SJCRH30 (cell line): Measurements from ENCODE around the gene ZNF800. TPM values are rescaled to one million over a fixed set of nuclear protein-coding genes. Genes with fewer than 3 reads are reported as not detected.

Experiments
- DNase-seq, 2 experiments: peaks; one replicate each; pipeline ENCODE4 v3.0.0-alpha.2; 2015 to 2020
- H3K27ac ChIP-seq: fragments of 250-450 bp; sonication (Bioruptor Pico); 2 replicates; pipeline ENCODE4 v1.5.1; 2020; ENCODE audit warnings: mild to moderate bottlenecking, moderate library complexity
- H3K27me3 ChIP-seq: fragments of 250-450 bp; sonication (Bioruptor Pico); 2 replicates; pipeline ENCODE4 v1.5.1; 2020; ENCODE audit warnings: mild to moderate bottlenecking, moderate library complexity
- H3K36me3 ChIP-seq: fragments of 250-450 bp; sonication (Bioruptor Pico); 2 replicates; pipeline ENCODE4 v1.5.1; 2020; ENCODE audit warnings: mild to moderate bottlenecking, moderate library complexity
- H3K4me1 ChIP-seq: fragments of 250-450 bp; sonication (Bioruptor Pico); 2 replicates; pipeline ENCODE4 v1.5.1; 2020; ENCODE audit warnings: mild to moderate bottlenecking, moderate library complexity
- H3K4me3 ChIP-seq: fragments of 250-450 bp; sonication (Bioruptor Pico); 2 replicates; pipeline ENCODE4 v1.5.1; 2020; ENCODE audit warnings: mild to moderate bottlenecking, moderate library complexity
- H3K9me3 ChIP-seq: fragments of 250-450 bp; sonication (Bioruptor Pico); replicated peaks from 2 replicates; pipeline ENCODE4 v1.5.1; 2020; ENCODE audit warnings: mild to moderate bottlenecking, moderate library complexity
- total RNA-seq: library from RNA; depleted of rRNA; stranded (reverse); fragments of >200 nt; shearing (Covaris generic); gene quantifications from 2 replicates; pipeline ENCODE4 v1.2.3, GENCODE V29; 2014; rRNA removed

Gene ZNF800
- total RNA-seq, 1 experiment from 2014 or later: 30.1 TPM

GRCh38 chr7:127347567-127348246 lies 44.8 kb downstream of the ZNF800 start:
- no peaks in the 10 kb centered on the region for H3K4me1 ChIP-seq
- H3K9me3 ChIP-seq: no peaks in the 10 kb centered on the region; the same call in 1 of the 2 replicates
- H3K27me3 ChIP-seq: no peaks in the 10 kb centered on the region
- no peak overlapping the region for H3K27ac ChIP-seq
- no peak for DNase-seq
- 0 out of 2 replicates have a peak, but pooled peaks cover 2% of the 10 kb centered on the region for H3K36me3 ChIP-seq
- no peak overlapping the region for H3K4me3 ChIP-seq

- Histone ChIP-seq H3K36me3 (0 out of 2 replicates have a peak, but pooled peaks cover 2% of the 10 kb centered on the region), H3K27me3 (no peaks in the 10 kb centered on the region), H3K4me1 (no peaks in the 10 kb centered on the region), H3K9me3 (no peaks in the 10 kb centered on the region; the same call in 1 of the 2 replicates), H3K4me3 (no peak overlapping the region), H3K27ac (no peak overlapping the region)
- DNase-seq: no peak
Measured at GRCh38 chr7:127346575-127347256, 45.8 kb downstream of the ZNF800 start.

- Histone ChIP-seq H3K36me3 (0 out of 2 replicates have a peak, but pooled peaks cover 2% of the 10 kb centered on the region), H3K27ac (no peak overlapping the region), H3K27me3 (no peaks in the 10 kb centered on the region), H3K4me1 (no peaks in the 10 kb centered on the region), H3K4me3 (no peak overlapping the region), H3K9me3 (no peaks in the 10 kb centered on the region; the same call in 1 of the 2 replicates)
- DNase-seq: no peak
Measured at GRCh38 chr7:127342596-127342995, 49.9 kb downstream of the ZNF800 start.

GRCh38 chr7:127338122-127338521 lies 54.4 kb downstream of the ZNF800 start:
- no peaks in the 10 kb centered on the region for H3K27me3 ChIP-seq
- peaks cover 26% of the 10 kb centered on the region for H3K4me1 ChIP-seq
- 0 out of 2 replicates have a peak, but pooled peaks cover 2% of the 10 kb centered on the region for H3K36me3 ChIP-seq
- no peak for DNase-seq
- H3K9me3 ChIP-seq: no peaks in the 10 kb centered on the region; the same call in 1 of the 2 replicates
- H3K4me3 ChIP-seq: no peak overlapping the region
- H3K27ac ChIP-seq: no peak overlapping the region

GRCh38 chr7:127337581-127337980 lies 54.9 kb downstream of the ZNF800 start:
- Histone ChIP-seq H3K36me3 (no peaks in the 10 kb centered on the region), H3K27ac (peak overlapping the region; percentile 86; the same call in 1 of the 2 replicates), H3K9me3 (no peaks in the 10 kb centered on the region; the same call in 1 of the 2 replicates), H3K27me3 (no peaks in the 10 kb centered on the region), H3K4me1 (peaks cover 26% of the 10 kb centered on the region), H3K4me3 (no peak overlapping the region)
- no peak for DNase-seq

GRCh38 chr7:127336458-127336857 lies 56.0 kb downstream of the ZNF800 start:
- H3K4me3 ChIP-seq: no peak overlapping the region
- no peaks in the 10 kb centered on the region for H3K9me3 ChIP-seq
- peak; percentile 87 to 93 for DNase-seq
- H3K4me1 ChIP-seq: peaks cover 26% of the 10 kb centered on the region
- H3K27me3 ChIP-seq: no peaks in the 10 kb centered on the region
- H3K27ac ChIP-seq: peak overlapping the region; percentile 86
- no peaks in the 10 kb centered on the region for H3K36me3 ChIP-seq

- H3K36me3 ChIP-seq: no peaks in the 10 kb centered on the region
- no peaks in the 10 kb centered on the region for H3K9me3 ChIP-seq
- peaks cover 26% of the 10 kb centered on the region for H3K4me1 ChIP-seq
- H3K4me3 ChIP-seq: no peak overlapping the region
- no peaks in the 10 kb centered on the region for H3K27me3 ChIP-seq
- DNase-seq: no peak
- no peak overlapping the region for H3K27ac ChIP-seq
Measured at GRCh38 chr7:127332880-127333279, 59.6 kb downstream of the ZNF800 start.

- no peaks in the 10 kb centered on the region for H3K27me3 ChIP-seq
- no peak overlapping the region for H3K27ac ChIP-seq
- DNase-seq: no peak
- H3K9me3 ChIP-seq: no peaks in the 10 kb centered on the region
- H3K4me3 ChIP-seq: no peak overlapping the region
- peaks cover 6% of the 10 kb centered on the region for H3K4me1 ChIP-seq
- no peaks in the 10 kb centered on the region for H3K36me3 ChIP-seq
Measured at GRCh38 chr7:127330070-127330469, 62.4 kb downstream of the ZNF800 start.

GRCh38 chr7:127322832-127323493 lies 69.5 kb downstream of the ZNF800 start:
- Histone ChIP-seq H3K9me3 (no peaks in the 10 kb centered on the region), H3K27ac (no peak overlapping the region), H3K36me3 (no peaks in the 10 kb centered on the region), H3K4me3 (no peak overlapping the region), H3K4me1 (no peaks in the 10 kb centered on the region), H3K27me3 (0 out of 2 replicates have a peak, but pooled peaks cover 7% of the 10 kb centered on the region)
- no peak for DNase-seq

GRCh38 chr7:127322351-127322750 lies 70.2 kb downstream of the ZNF800 start:
- 0 out of 2 replicates have a peak, but pooled peaks cover 7% of the 10 kb centered on the region for H3K27me3 ChIP-seq
- no peak overlapping the region for H3K27ac ChIP-seq
- H3K9me3 ChIP-seq: no peaks in the 10 kb centered on the region
- H3K36me3 ChIP-seq: no peaks in the 10 kb centered on the region
- no peak for DNase-seq
- H3K4me3 ChIP-seq: no peak overlapping the region
- H3K4me1 ChIP-seq: no peaks in the 10 kb centered on the region

GRCh38 chr7:127320974-127321373 lies 71.5 kb downstream of the ZNF800 start:
- no peak for DNase-seq

More at GRCh38 chr7:127320974-127321373, 71.5 kb downstream of the ZNF800 start:
- H3K27ac ChIP-seq: no peak overlapping the region
- H3K4me1 ChIP-seq: no peaks in the 10 kb centered on the region
- H3K27me3 ChIP-seq: 0 out of 2 replicates have a peak, but pooled peaks cover 7% of the 10 kb centered on the region
- no peak overlapping the region for H3K4me3 ChIP-seq
- no peaks in the 10 kb centered on the region for H3K9me3 ChIP-seq
- H3K36me3 ChIP-seq: no peaks in the 10 kb centered on the region

Other genes starting within 250 kb of the ZNF800 start
- 0.36 and 1.0 TPM in 2 replicates for gene GRM8, start 139.8 kb downstream of the ZNF800 start, total RNA-seq
- 12.9 and 14.5 TPM in 2 replicates for gene GCC1, start 192.9 kb upstream of the ZNF800 start, total RNA-seq
- 120 and 152 TPM in 2 replicates for gene ARF5, start 195.7 kb upstream of the ZNF800 start, total RNA-seq
- gene FSCN3, start 201.0 kb upstream of the ZNF800 start, total RNA-seq: 1.6 and 1.7 TPM in 2 replicates
- gene PAX4, start 225.4 kb upstream of the ZNF800 start, total RNA-seq: not detected in 2 replicates